A549 (cell line): ENCODE data around the gene GPBP1.

ENCODE experiments used
- EP300 ChIP-seq, 2 experiments: fragments of >200 bp; sonication (Bioruptor Twin); formaldehyde crosslinking; IDR thresholded peaks; 2 replicates in 1 of 2; 3 replicates in 1 of 2; pipeline ENCODE4 v1.6.1; 2016 to 2017
- HOXA7 ChIP-seq: fragments of 250-450 bp; sonication (Bioruptor Pico); IDR thresholded peaks from 2 replicates; pipeline ENCODE4 v1.5.0; 2020; ENCODE audit warnings: mild to moderate bottlenecking, moderate library complexity
- KDM1A ChIP-seq: fragments of 200-600 bp; sonication (generic); IDR thresholded peaks from 2 replicates; pipeline ENCODE4 v1.6.1; 2016; ENCODE audit warnings: low read depth, mild to moderate bottlenecking
- POLR2A ChIP-seq: IDR thresholded peaks from 2 replicates; pipeline ENCODE4 v1.6.1; 2012; ENCODE audit warnings: mild to moderate bottlenecking, low read length
- RFX5 ChIP-seq: fragments of 450-650 bp; IDR thresholded peaks from 2 replicates; pipeline ENCODE4 v1.7.1; 2014; ENCODE audit warnings: antibody characterized with exemption, mild to moderate bottlenecking, moderate library complexity
- RNF2 ChIP-seq: fragments of 200-600 bp; sonication (generic); IDR thresholded peaks from 2 replicates; pipeline ENCODE4 v1.6.1; 2016; ENCODE audit warnings: low read depth, mild to moderate bottlenecking, antibody characterized with exemption, moderate library complexity, borderline replicate concordance
- ZSCAN20 ChIP-seq: fragments of 250-450 bp; sonication (Bioruptor Pico); IDR thresholded peaks from 2 replicates; pipeline ENCODE4 v1.8.0; 2022; ENCODE audit warnings: mild to moderate bottlenecking, moderate library complexity
- TF ChIP-seq, protein P1 (sequence below): fragments of >200 bp; sonication (Bioruptor Twin); formaldehyde crosslinking; IDR thresholded peaks from 3 replicates; pipeline ENCODE4 v1.5.1; 2016

- TF ChIP-seq, protein P1, sequence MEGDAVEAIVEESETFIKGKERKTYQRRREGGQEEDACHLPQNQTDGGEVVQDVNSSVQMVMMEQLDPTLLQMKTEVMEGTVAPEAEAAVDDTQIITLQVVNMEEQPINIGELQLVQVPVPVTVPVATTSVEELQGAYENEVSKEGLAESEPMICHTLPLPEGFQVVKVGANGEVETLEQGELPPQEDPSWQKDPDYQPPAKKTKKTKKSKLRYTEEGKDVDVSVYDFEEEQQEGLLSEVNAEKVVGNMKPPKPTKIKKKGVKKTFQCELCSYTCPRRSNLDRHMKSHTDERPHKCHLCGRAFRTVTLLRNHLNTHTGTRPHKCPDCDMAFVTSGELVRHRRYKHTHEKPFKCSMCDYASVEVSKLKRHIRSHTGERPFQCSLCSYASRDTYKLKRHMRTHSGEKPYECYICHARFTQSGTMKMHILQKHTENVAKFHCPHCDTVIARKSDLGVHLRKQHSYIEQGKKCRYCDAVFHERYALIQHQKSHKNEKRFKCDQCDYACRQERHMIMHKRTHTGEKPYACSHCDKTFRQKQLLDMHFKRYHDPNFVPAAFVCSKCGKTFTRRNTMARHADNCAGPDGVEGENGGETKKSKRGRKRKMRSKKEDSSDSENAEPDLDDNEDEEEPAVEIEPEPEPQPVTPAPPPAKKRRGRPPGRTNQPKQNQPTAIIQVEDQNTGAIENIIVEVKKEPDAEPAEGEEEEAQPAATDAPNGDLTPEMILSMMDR, result no peak
- TF ChIP-seq ZSCAN20 (CRISPR knock-in tag) (no peak), POLR2A (no peak), RFX5 (no peak), RNF2 (no peak), EP300 (IDR thresholded peaks at IDR 0.05) (no peak), HOXA7 (CRISPR knock-in tag) (no peak), KDM1A (no peak)
These were observed 36.5 kb upstream of the GPBP1 start for GRCh38 chr5:57137401-57137800.
